HCT116 (cell line): ENCODE measurements around the gene PCGF5. TPM values are rescaled to one million over a fixed set of nuclear protein-coding genes. Genes with fewer than 3 reads are reported as not detected.
A peak's percentile ranks its signal among the peaks of the same experiment; 100 is the strongest.

Source experiments
- ATAC-seq: fragments of 200-7000 bp; cut with Tn5 transposase; 2 replicates; pipeline ENCODE4 v1.9.1; 2020; ENCODE audit warnings: mild to moderate bottlenecking, moderate library complexity
- Bru-seq: library from RNA; stranded (reverse); fragments of 400-500 nt; gene quantifications from one replicate; lab custom pipeline; 2021; lab: Mats Ljungman, UMichigan
- BruChase-seq, 2 experiments: library from RNA; stranded (reverse); fragments of 400-500 nt; gene quantifications; one replicate each; lab custom pipeline; 2021; lab: Mats Ljungman, UMichigan
- BruUV-seq: library from RNA; stranded (reverse); fragments of 400-500 nt; replicated peaks from 2 replicates; lab custom pipeline; 2021; lab: Mats Ljungman, UMichigan
- CTCF ChIA-PET: fragments of 300-600 bp; sonication (Branson Sonifier 250); formaldehyde crosslinking; loops from one replicate; lab custom pipeline; 2021; ENCODE audit warnings: antibody characterized with exemption; lab: Charles Lee
- POLR2A ChIA-PET: fragments of 300-600, 350-600 bp; sonication (Branson Sonifier 250); formaldehyde crosslinking; loops from one replicate; lab custom pipeline; 2021; ENCODE audit warnings: antibody characterized with exemption; lab: Charles Lee
- RAD21 ChIA-PET, 2 experiments: fragments of 300-600 bp; sonication (Branson Sonifier 250); formaldehyde crosslinking; loops; one replicate each; lab custom pipeline; 2023; ENCODE audit warnings: low total read pairs in 2 of 2; ENCODE audit not compliant: uncharacterized antibody in 2 of 2, unreplicated experiment in 2 of 2, low non-redundant PET in 1 of 2; lab: Charles Lee
- DNase-seq: peaks from one replicate; pipeline ENCODE4 v3.0.0-alpha.2; 2010; ENCODE audit warnings: low read depth, low spot score
- H2AFZ ChIP-seq: fragments of 200-600 bp; shearing (Covaris generic), sonication (generic); 2 replicates; pipeline ENCODE4 v1.6.1; 2017; ENCODE audit warnings: low read depth, mixed run types, mixed read lengths, antibody characterized with exemption, low read length; ENCODE audit not compliant: poor library complexity, severe bottlenecking
- H3K27ac ChIP-seq: 2 replicates; pipeline ENCODE4 v1.5.1; 2012; ENCODE audit warnings: low read depth, low read length
- H3K27me3 ChIP-seq: fragments of 200-600 bp; sonication (generic); 2 replicates; pipeline ENCODE4 v1.6.1; 2016; ENCODE audit warnings: mixed run types, low read length, mixed read lengths; ENCODE audit not compliant: insufficient read depth
- H3K36me3 ChIP-seq, 2 experiments: fragments of 200-500 bp in 1 of 2; fragments of 200-600 bp in 1 of 2; sonication (Bioruptor generic) in 1 of 2; sonication (generic) in 1 of 2; 2 replicates each; pipeline versions ENCODE4 v1.5.1 to v1.6.1; 2014 to 2016; ENCODE audit warnings: low read length in 2 of 2, inconsistent platforms in 1 of 2, mixed read lengths in 1 of 2, mixed run types in 1 of 2; ENCODE audit not compliant: insufficient read depth in 2 of 2, control insufficient read depth in 1 of 2
- H3K4me1 ChIP-seq, 2 experiments: fragments of 200-600 bp in 1 of 2; sonication (generic) in 1 of 2; 2 replicates each; pipeline versions ENCODE4 v1.5.1 to v1.6.1; 2012 to 2017; ENCODE audit warnings: low read length in 2 of 2, inconsistent platforms in 1 of 2, mild to moderate bottlenecking in 1 of 2, mixed read lengths in 1 of 2, mixed run types in 1 of 2, moderate library complexity in 1 of 2; ENCODE audit not compliant: insufficient read depth in 2 of 2, control insufficient read depth in 1 of 2
- H3K4me2 ChIP-seq: fragments of 200-600 bp; sonication (generic); 2 replicates; pipeline ENCODE4 v1.6.1; 2017; ENCODE audit warnings: mixed run types, low read length, mixed read lengths
- H3K4me3 ChIP-seq, 2 experiments: fragments of 200-600 bp in 1 of 2; sonication (generic) in 1 of 2; replicated peaks in 1 of 2; 2 replicates each; pipeline ENCODE4 v1.5.1; 2011 to 2016; ENCODE audit warnings: low read length in 2 of 2, control low read depth in 1 of 2, low read depth in 1 of 2, mild to moderate bottlenecking in 1 of 2, mixed read lengths in 1 of 2, mixed run types in 1 of 2
- H3K79me2 ChIP-seq: fragments of 200-600 bp; sonication (generic); 2 replicates; pipeline ENCODE4 v1.6.1; 2017; ENCODE audit warnings: mild to moderate bottlenecking, mixed run types, low read length, moderate library complexity, mixed read lengths; ENCODE audit not compliant: insufficient read depth
- H3K9ac ChIP-seq: fragments of 200-600 bp; sonication (generic); 2 replicates; pipeline ENCODE4 v1.6.1; 2016; ENCODE audit warnings: low read length, mixed read lengths
- H3K9me2 ChIP-seq: fragments of 200-600 bp; sonication (generic), shearing (Covaris generic); 2 replicates; pipeline ENCODE4 v1.6.1; 2017; ENCODE audit warnings: mixed run types, mild to moderate bottlenecking, moderate library complexity; ENCODE audit not compliant: insufficient read depth
- H3K9me3 ChIP-seq, 2 experiments: fragments of 200-500 bp in 1 of 2; fragments of 200-600 bp in 1 of 2; sonication (Bioruptor generic) in 1 of 2; sonication (generic) in 1 of 2; 2 replicates each; pipeline ENCODE4 v1.6.1; 2014 to 2017; ENCODE audit warnings: low read length in 2 of 2, mixed read lengths in 2 of 2, inconsistent platforms in 1 of 2, low read depth in 1 of 2, mild to moderate bottlenecking in 1 of 2, mixed run types in 1 of 2, moderate library complexity in 1 of 2; ENCODE audit not compliant: control insufficient read depth in 1 of 2, insufficient read depth in 1 of 2
- H4K20me1 ChIP-seq: fragments of 200-600 bp; sonication (generic), shearing (Covaris generic); 2 replicates; pipeline ENCODE4 v1.6.1; 2017; ENCODE audit warnings: mixed run types, mild to moderate bottlenecking, moderate library complexity; ENCODE audit not compliant: insufficient read depth
- CBX3 ChIP-seq: IDR thresholded peaks from 2 replicates; pipeline ENCODE4 v1.6.1; 2012; ENCODE audit warnings: low read depth
- CEBPB ChIP-seq: IDR thresholded peaks from 2 replicates; pipeline ENCODE4 v1.6.1; 2012; ENCODE audit warnings: low read depth
- CTCF ChIP-seq, 3 experiments: fragments of 200-600 bp in 1 of 3; sonication (generic) in 1 of 3; IDR thresholded peaks in 2 of 3; conservative IDR thresholded peaks in 1 of 3; 2 replicates each; pipeline ENCODE4 v1.5.1; 2012 to 2017; ENCODE audit warnings: low read depth in 2 of 3, low read length in 2 of 3, antibody characterized with exemption in 1 of 3, borderline replicate concordance in 1 of 3, control low read depth in 1 of 3, mild to moderate bottlenecking in 1 of 3, mixed read lengths in 1 of 3, mixed run types in 1 of 3, moderate library complexity in 1 of 3; ENCODE audit not compliant: insufficient read depth in 1 of 3
- EGR1 ChIP-seq: IDR thresholded peaks from 2 replicates; pipeline ENCODE4 v1.6.1; 2012; ENCODE audit warnings: low read depth
- FOSL1 ChIP-seq: IDR thresholded peaks from 2 replicates; pipeline ENCODE4 v1.6.1; 2012; ENCODE audit warnings: low read depth
- MAX ChIP-seq: IDR thresholded peaks from 2 replicates; pipeline ENCODE4 v1.6.1; 2012
- POLR2A ChIP-seq: IDR thresholded peaks from 2 replicates; pipeline ENCODE4 v1.7.0; 2011; ENCODE audit warnings: borderline replicate concordance; ENCODE audit not compliant: insufficient read depth, insufficient read length; ENCODE audit errors: extremely low read depth
- POLR2AphosphoS5 ChIP-seq: IDR thresholded peaks from 2 replicates; pipeline ENCODE4 v1.6.1; 2011; ENCODE audit warnings: mild to moderate bottlenecking, low read depth, low read length, moderate library complexity
- SIN3A ChIP-seq: IDR thresholded peaks from 2 replicates; pipeline ENCODE4 v1.6.1; 2012; ENCODE audit warnings: low read depth
- TCF7L2 ChIP-seq: IDR thresholded peaks from 2 replicates; pipeline ENCODE4 v1.7.0; 2011; ENCODE audit warnings: borderline replicate concordance, inconsistent platforms; ENCODE audit not compliant: insufficient read depth, insufficient read length; ENCODE audit errors: extremely low read depth
- ZFX ChIP-seq: fragments of 450-650 bp; IDR thresholded peaks from 2 replicates; pipeline ENCODE4 v1.6.1; 2017
- intact Hi-C: fragments of 100-400 bp; cut with micrococcal nuclease; formaldehyde crosslinking; loops from 2 replicates; pipeline ENCODE4 v1.10.0; 2022
- long read RNA-seq: library from polyadenylated mRNA; unstranded; transcript quantifications from one replicate; pipeline ENCODE4 v2.0.0, GENCODE V29; 2021; ENCODE audit not compliant: unreplicated experiment
- polyA plus RNA-seq: library from polyadenylated mRNA; unstranded; fragments of >200 nt; gene quantifications from 2 replicates; pipeline ENCODE4 v1.2.1, GENCODE V29; 2012; ENCODE audit warnings: missing spikeins
- total RNA-seq: library from RNA; stranded (reverse); gene quantifications from one replicate; pipeline ENCODE4 v1.2.1, GENCODE V29; 2021; ENCODE audit not compliant: unreplicated experiment
- TF ChIP-seq, protein P1 (sequence below): IDR thresholded peaks from 2 replicates; pipeline ENCODE4 v1.6.1; 2011; ENCODE audit warnings: mild to moderate bottlenecking, low read length, moderate library complexity; ENCODE audit not compliant: insufficient replicate concordance; ENCODE audit errors: extremely low read depth
- TF ChIP-seq, protein P2 (sequence below): IDR thresholded peaks from 2 replicates; pipeline ENCODE4 v1.6.1; 2012; ENCODE audit warnings: low read depth

PCGF5 gene
- total RNA-seq (27.5 TPM), Bru-seq, nascent RNA (percentile 73 among the genes with signal in this experiment), BruChase-seq, experiment 1, labeled RNA remaining after a 6-hour chase (percentile 80 among the genes with signal in this experiment), BruChase-seq, experiment 2, labeled RNA remaining after a 2-hour chase (percentile 68 among the genes with signal in this experiment)
- 11.3 and 12.1 TPM in 2 replicates for polyA plus RNA-seq
- long read RNA-seq, full-length matches to known transcripts = 33 of 66 reads
- long read RNA-seq, partial matches to known transcripts = 9 of 66 reads
- long read RNA-seq, other reads (novel, unspliced or antisense) = 24 of 66 reads

- no peaks in the 10 kb centered on the region for H4K20me1 ChIP-seq
- ChIA-PET RAD21 (no interaction called here), POLR2A (no interaction called here), CTCF (no interaction called here)
- H3K9ac ChIP-seq = peak within 1 kb of the TSS; percentile 72
- no peaks in the 10 kb centered on the region for H3K9me2 ChIP-seq
- H3K4me3 ChIP-seq = peak within 1 kb of the TSS; percentile 55 to 78
- DNase-seq (peak; percentile 53), ATAC-seq (peak; percentile 99)
- H2AFZ ChIP-seq = no peak within 1 kb of the TSS
- H3K4me2 ChIP-seq = peak within 1 kb of the TSS; percentile 96
- H3K9me3 ChIP-seq = no peaks in the 10 kb centered on the region
- peak within 1 kb of the TSS; percentile 56; the same call in 1 of the 2 replicates for H3K27ac ChIP-seq
- no peak for TF ChIP-seq FOSL1
- no peak for TF ChIP-seq TCF7L2
- TF ChIP-seq CTCF (IDR thresholded peaks at IDR 0.05 in 2 of 3, conservative IDR thresholded peaks at IDR 0.05 in 1 of 3; ENCODE audit: borderline replicate concordance in 1 of 3, insufficient read depth in 1 of 3, low read depth in 2 of 3, low read length in 2 of 3) = peak in 1 of 3 experiments; percentile 35; a peak in 1 of 6 replicates
- TF ChIP-seq, protein P1, sequence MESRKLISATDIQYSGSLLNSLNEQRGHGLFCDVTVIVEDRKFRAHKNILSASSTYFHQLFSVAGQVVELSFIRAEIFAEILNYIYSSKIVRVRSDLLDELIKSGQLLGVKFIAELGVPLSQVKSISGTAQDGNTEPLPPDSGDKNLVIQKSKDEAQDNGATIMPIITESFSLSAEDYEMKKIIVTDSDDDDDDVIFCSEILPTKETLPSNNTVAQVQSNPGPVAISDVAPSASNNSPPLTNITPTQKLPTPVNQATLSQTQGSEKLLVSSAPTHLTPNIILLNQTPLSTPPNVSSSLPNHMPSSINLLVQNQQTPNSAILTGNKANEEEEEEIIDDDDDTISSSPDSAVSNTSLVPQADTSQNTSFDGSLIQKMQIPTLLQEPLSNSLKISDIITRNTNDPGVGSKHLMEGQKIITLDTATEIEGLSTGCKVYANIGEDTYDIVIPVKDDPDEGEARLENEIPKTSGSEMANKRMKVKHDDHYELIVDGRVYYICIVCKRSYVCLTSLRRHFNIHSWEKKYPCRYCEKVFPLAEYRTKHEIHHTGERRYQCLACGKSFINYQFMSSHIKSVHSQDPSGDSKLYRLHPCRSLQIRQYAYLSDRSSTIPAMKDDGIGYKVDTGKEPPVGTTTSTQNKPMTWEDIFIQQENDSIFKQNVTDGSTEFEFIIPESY = no peak
- peak; percentile 50; the same call in 1 of the 2 replicates for TF ChIP-seq MAX
- TF ChIP-seq CEBPB = no peak
- TF ChIP-seq CBX3 = no peak
- no peak for TF ChIP-seq EGR1
- TF ChIP-seq POLR2A = peak; percentile 45
- TF ChIP-seq SIN3A = 0 out of 2 replicates have a peak, but pooled peaks have one; percentile 39
- TF ChIP-seq, protein P2, sequence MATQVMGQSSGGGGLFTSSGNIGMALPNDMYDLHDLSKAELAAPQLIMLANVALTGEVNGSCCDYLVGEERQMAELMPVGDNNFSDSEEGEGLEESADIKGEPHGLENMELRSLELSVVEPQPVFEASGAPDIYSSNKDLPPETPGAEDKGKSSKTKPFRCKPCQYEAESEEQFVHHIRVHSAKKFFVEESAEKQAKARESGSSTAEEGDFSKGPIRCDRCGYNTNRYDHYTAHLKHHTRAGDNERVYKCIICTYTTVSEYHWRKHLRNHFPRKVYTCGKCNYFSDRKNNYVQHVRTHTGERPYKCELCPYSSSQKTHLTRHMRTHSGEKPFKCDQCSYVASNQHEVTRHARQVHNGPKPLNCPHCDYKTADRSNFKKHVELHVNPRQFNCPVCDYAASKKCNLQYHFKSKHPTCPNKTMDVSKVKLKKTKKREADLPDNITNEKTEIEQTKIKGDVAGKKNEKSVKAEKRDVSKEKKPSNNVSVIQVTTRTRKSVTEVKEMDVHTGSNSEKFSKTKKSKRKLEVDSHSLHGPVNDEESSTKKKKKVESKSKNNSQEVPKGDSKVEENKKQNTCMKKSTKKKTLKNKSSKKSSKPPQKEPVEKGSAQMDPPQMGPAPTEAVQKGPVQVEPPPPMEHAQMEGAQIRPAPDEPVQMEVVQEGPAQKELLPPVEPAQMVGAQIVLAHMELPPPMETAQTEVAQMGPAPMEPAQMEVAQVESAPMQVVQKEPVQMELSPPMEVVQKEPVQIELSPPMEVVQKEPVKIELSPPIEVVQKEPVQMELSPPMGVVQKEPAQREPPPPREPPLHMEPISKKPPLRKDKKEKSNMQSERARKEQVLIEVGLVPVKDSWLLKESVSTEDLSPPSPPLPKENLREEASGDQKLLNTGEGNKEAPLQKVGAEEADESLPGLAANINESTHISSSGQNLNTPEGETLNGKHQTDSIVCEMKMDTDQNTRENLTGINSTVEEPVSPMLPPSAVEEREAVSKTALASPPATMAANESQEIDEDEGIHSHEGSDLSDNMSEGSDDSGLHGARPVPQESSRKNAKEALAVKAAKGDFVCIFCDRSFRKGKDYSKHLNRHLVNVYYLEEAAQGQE = no peak
- peak; percentile 89; the same call in 1 of the 2 replicates for TF ChIP-seq ZFX
- TF ChIP-seq POLR2AphosphoS5 = peak; percentile 74
- TF ChIP-seq, all 23 proteins: peak for 6
- Histone ChIP-seq H3K4me1 (peaks cover 3 to 11% of the 10 kb centered on the region in 2 experiments; a peak in 3 of 4 replicates), H3K79me2 (peaks cover 11% of the 10 kb centered on the region; the same call in 1 of the 2 replicates), H3K36me3 (no peaks in the 10 kb centered on the region), H3K27me3 (no peaks in the 10 kb centered on the region)
- BruUV-seq = no TSS peak
- intact Hi-C loops = no loop called here
Measured at GRCh38 chr10:91220194-91220953, at the start of gene PCGF5. Gene PCGF5 (plus strand): TSS chr10:91220663. CDS start chr10:91222872, 2,209 bp downstream.
